ENCODE data around the gene CCR9. TPM values are rescaled to one million over a fixed set of nuclear protein-coding genes. Genes with fewer than 3 reads are reported as not detected.

The CCR9 gene
- total RNA-seq (ENCODE audit: low replicate concordance) = not detected in 2 replicates

- Histone ChIP-seq H3F3A (ENCODE audit: low read depth) (no peaks in the 10 kb centered on the region), H4K20me1 (ENCODE audit: low read depth) (no peaks in the 10 kb centered on the region), H3K27me3 (no peaks in the 10 kb centered on the region), H3K9me3 (ENCODE audit: low read depth) (no peaks in the 10 kb centered on the region), H3K27ac (no peak within 1 kb of the TSS), H3K79me2 (ENCODE audit: low read depth) (no peaks in the 10 kb centered on the region), H3K4me3 (no peak within 1 kb of the TSS), H3K4me2 (no peak within 1 kb of the TSS), H3K4me1 (no peaks in the 10 kb centered on the region), H3K36me3 (no peaks in the 10 kb centered on the region), H3K9ac (no peak within 1 kb of the TSS), H2AFZ (replicated peaks) (no peak within 1 kb of the TSS)
- TF ChIP-seq EZH2phosphoT487 (IDR thresholded peaks at IDR 0.05) (no peak), EZH2 (IDR thresholded peaks at IDR 0.05) (no peak), CTCF (IDR thresholded peaks at IDR 0.05) (no peak)
- H3K4me3 Mint-ChIP-seq = no peak within 1 kb of the TSS
- H3K4me1 Mint-ChIP-seq = peaks cover 4% of the 10 kb centered on the region
- H3K9me3 Mint-ChIP-seq = no peaks in the 10 kb centered on the region
- H3K27ac Mint-ChIP-seq = no peak within 1 kb of the TSS
- H3K27me3 Mint-ChIP-seq (ENCODE audit: insufficient read depth, low read depth) = peaks cover 2% of the 10 kb centered on the region
- no peaks in the 10 kb centered on the region for H3K36me3 Mint-ChIP-seq
- no peak for DNase-seq (ENCODE audit: low spot score)
These were observed at the start of gene CCR9 for GRCh38 chr3:45885979-45886705. Gene CCR9 (plus strand): TSS chr3:45886543. CDS start chr3:45894934, 8,391 bp downstream.

GRCh38 chr3:45838466-45838865, 47.9 kb upstream of the CCR9 start:
- no peak overlapping the region for H3K4me2 ChIP-seq
- peaks cover 11% of the 10 kb centered on the region for H3K27me3 ChIP-seq
- no peak overlapping the region for H3K4me3 Mint-ChIP-seq
- H3K4me3 ChIP-seq = no peak overlapping the region
- H3K9ac ChIP-seq = no peak overlapping the region
- H3K36me3 ChIP-seq = no peaks in the 10 kb centered on the region
- no peaks in the 10 kb centered on the region for H4K20me1 ChIP-seq (ENCODE audit: low read depth)
- H3K27ac Mint-ChIP-seq = no peak overlapping the region
- H3F3A ChIP-seq (ENCODE audit: low read depth) = no peaks in the 10 kb centered on the region
- no peaks in the 10 kb centered on the region for H3K9me3 Mint-ChIP-seq
- DNase-seq (ENCODE audit: low spot score) = no peak
- no peaks in the 10 kb centered on the region for H3K9me3 ChIP-seq (ENCODE audit: low read depth)
- no peak overlapping the region for H2AFZ ChIP-seq (replicated peaks)
- no peaks in the 10 kb centered on the region for H3K4me1 ChIP-seq
- H3K27ac ChIP-seq = no peak overlapping the region
- no peaks in the 10 kb centered on the region for H3K79me2 ChIP-seq (ENCODE audit: low read depth)
- no peaks in the 10 kb centered on the region for H3K27me3 Mint-ChIP-seq (ENCODE audit: insufficient read depth, low read depth)
- no peak for TF ChIP-seq CTCF (IDR thresholded peaks at IDR 0.05)
- TF ChIP-seq EZH2phosphoT487 (IDR thresholded peaks at IDR 0.05) = no peak
- no peak for TF ChIP-seq EZH2 (IDR thresholded peaks at IDR 0.05)
- H3K4me1 Mint-ChIP-seq = peaks cover 7% of the 10 kb centered on the region
- H3K36me3 Mint-ChIP-seq = no peaks in the 10 kb centered on the region

- H3K27me3 ChIP-seq = peaks cover 40% of the 10 kb centered on the region
- Mint-ChIP-seq H3K9me3 (no peaks in the 10 kb centered on the region), H3K27ac (peak overlapping the region; percentile 5), H3K27me3 (ENCODE audit: insufficient read depth, low read depth) (no peaks in the 10 kb centered on the region), H3K4me1 (peaks cover 7% of the 10 kb centered on the region), H3K36me3 (no peaks in the 10 kb centered on the region), H3K4me3 (peak overlapping the region; percentile 94)
- H3K4me3 ChIP-seq = peak overlapping the region; percentile 76
- no peak overlapping the region for H3K27ac ChIP-seq
- H3F3A ChIP-seq (ENCODE audit: low read depth) = no peaks in the 10 kb centered on the region
- peak; percentile 41 for DNase-seq (ENCODE audit: low spot score)
- H3K4me2 ChIP-seq = peak overlapping the region; percentile 90
- H3K36me3 ChIP-seq = no peaks in the 10 kb centered on the region
- H3K79me2 ChIP-seq (ENCODE audit: low read depth) = no peaks in the 10 kb centered on the region
- peak overlapping the region; percentile 48 for H3K9ac ChIP-seq
- H4K20me1 ChIP-seq (ENCODE audit: low read depth) = no peaks in the 10 kb centered on the region
- H3K9me3 ChIP-seq (ENCODE audit: low read depth) = no peaks in the 10 kb centered on the region
- no peak for TF ChIP-seq EZH2phosphoT487 (IDR thresholded peaks at IDR 0.05)
- TF ChIP-seq CTCF (IDR thresholded peaks at IDR 0.05) = no peak
- no peak for TF ChIP-seq EZH2 (IDR thresholded peaks at IDR 0.05)
- H2AFZ ChIP-seq (replicated peaks) = peak overlapping the region; percentile 63
- no peaks in the 10 kb centered on the region for H3K4me1 ChIP-seq
These were observed 45.0 kb upstream of the CCR9 start for GRCh38 chr3:45841420-45841756.
